ENCODE results near the gene TBRG4. TPM values are rescaled to one million over a fixed set of nuclear protein-coding genes. Genes with fewer than 3 reads are reported as not detected.
"Not testable (repeated sequence)": the region's sequence is repeated elsewhere in the genome, so short reads cannot be mapped to it uniquely, and the experiment has no call there.

Gene TBRG4
- total and polyA plus RNA-seq, 2 donors (not counting 3 experiments of a cell fraction or from before 2014, with no cell fraction given), result 43.7 to 56.7 TPM

- dilution Hi-C loops (cut with MboI; ENCODE audit: extremely low pct_ligation_motif_present, low sequenced_read_pairs) (no loop called here), intact Hi-C loops (cut with micrococcal nuclease) (loop anchor here (5.0 kb wide), 1 partner anchor 268 kb away; the partner anchor contains the start of gene H2AZ2)
- Histone ChIP-seq H3K4me2 (ENCODE audit: insufficient read depth, low read length) (no peak overlapping the region), H3K9me1 (replicated peaks; ENCODE audit: control insufficient read depth, extremely low read depth, insufficient read depth, low read length) (no peaks in the 10 kb centered on the region), H3K9ac (replicated peaks; ENCODE audit: extremely low read depth, insufficient read depth, low read length) (no peak overlapping the region), H3K27me3 (ENCODE audit: control insufficient read depth in 2 of 2, insufficient read depth in 2 of 2, low read length in 2 of 2) (peaks cover 19 to 29% of the 10 kb centered on the region in 2 experiments), H3K9me3 (replicated peaks; ENCODE audit: control insufficient read depth, insufficient read depth, low read length) (no peaks in the 10 kb centered on the region), H3K36me3 (ENCODE audit: control insufficient read depth in 2 of 2, extremely low read depth in 1 of 2, insufficient read depth in 2 of 2, low read length in 2 of 2) (no peaks in the 10 kb centered on the region), H3K4me3 (replicated peaks in 1 of 3; ENCODE audit: insufficient read depth in 1 of 3, low read depth in 1 of 3, low read length in 3 of 3) (no peak overlapping the region), H3K79me2 (ENCODE audit: control insufficient read depth, insufficient read depth, low read length) (peaks cover 12% of the 10 kb centered on the region), H3K27ac (ENCODE audit: insufficient read depth, low read depth, low read length) (no peak overlapping the region), H2AFZ (ENCODE audit: low read depth, low read length) (no peak overlapping the region), H4K20me1 (replicated peaks; ENCODE audit: control insufficient read depth, extremely low read depth, insufficient read depth, low read length) (no peaks in the 10 kb centered on the region), H3K4me1 (ENCODE audit: control insufficient read depth, extremely low read depth, insufficient read depth, low read length) (peaks cover 4% of the 10 kb centered on the region)
- BruUV-seq (replicated peaks), result no TSS peak
- ChIA-PET CTCF (interaction anchor here (1.2 to 1.7 kb wide), 3 partner anchors 11 to 141 kb away, joined by 3 to 13 read pairs (median 13); no protein-coding TSS in a partner anchor), POLR2A (no interaction called here)
- DNase-seq (ENCODE audit: low read depth, low spot score) (no peak), FAIRE-seq (no peak)
- no peak for TF ChIP-seq JUN (IDR thresholded peaks at IDR 0.05; ENCODE audit: borderline replicate concordance, insufficient read depth, insufficient read length, low read depth)
- TF ChIP-seq CTCF (IDR thresholded peaks at IDR 0.05; ENCODE audit: extremely low read depth in 1 of 2, insufficient read depth in 1 of 2, low read depth in 1 of 2, low read length in 2 of 2), result no peak
- TF ChIP-seq, protein P1, sequence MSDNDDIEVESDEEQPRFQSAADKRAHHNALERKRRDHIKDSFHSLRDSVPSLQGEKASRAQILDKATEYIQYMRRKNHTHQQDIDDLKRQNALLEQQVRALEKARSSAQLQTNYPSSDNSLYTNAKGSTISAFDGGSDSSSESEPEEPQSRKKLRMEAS (IDR thresholded peaks at IDR 0.05; ENCODE audit: insufficient read depth, insufficient read length), result no peak
- TF ChIP-seq POLR2AphosphoS5 (IDR thresholded peaks at IDR 0.05; ENCODE audit: insufficient read depth, low read depth, low read length), result no peak
- TF ChIP-seq EZH2 (IDR thresholded peaks at IDR 0.05; ENCODE audit: borderline replicate concordance, low read depth, low read length, severe bottlenecking), result no peak
- no peak for TF ChIP-seq MYC (IDR thresholded peaks at IDR 0.05; ENCODE audit: low read depth, low read length)
- TF ChIP-seq POLR2A (IDR thresholded peaks at IDR 0.05; ENCODE audit: low read depth, low read length), result no peak
- TF ChIP-seq GATA2 (IDR thresholded peaks at IDR 0.05; ENCODE audit: insufficient read depth, insufficient read length, low read depth, low read length), result no peak
- TF ChIP-seq FOS (IDR thresholded peaks at IDR 0.05; ENCODE audit: borderline replicate concordance, insufficient read depth, low read length), result no peak
Observed at GRCh38 chr7:45114926-45115325, 3.4 kb upstream of the TBRG4 start.

DNA sequence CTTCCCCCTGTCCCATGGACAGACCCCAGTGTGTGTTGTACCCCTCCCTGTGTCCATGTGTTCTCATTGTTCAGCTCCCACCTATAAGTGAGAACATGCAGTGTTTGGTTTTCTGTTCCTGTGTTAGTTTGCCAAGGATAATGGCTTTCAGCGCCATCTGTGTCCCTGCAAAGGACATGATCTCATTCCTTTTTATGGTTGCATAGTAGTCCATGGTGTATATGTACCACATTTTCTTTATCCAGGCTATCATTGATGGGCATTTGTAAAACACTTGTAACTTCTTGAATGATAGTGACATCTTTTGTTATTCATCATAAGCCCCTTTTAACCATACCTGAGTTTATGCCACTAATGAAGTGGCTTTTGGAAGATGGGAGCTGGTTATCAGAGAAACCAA is 2.8 kb upstream of the TBRG4 start:
- DNase-seq (ENCODE audit: low read depth, low spot score); H3K9me1 ChIP-seq (replicated peaks; ENCODE audit: control insufficient read depth, extremely low read depth, insufficient read depth, low read length); BruUV-seq (replicated peaks); H3K4me1 ChIP-seq (ENCODE audit: control insufficient read depth, extremely low read depth, insufficient read depth, low read length); POLR2A ChIA-PET; H3K4me3 ChIP-seq (replicated peaks in 1 of 3; ENCODE audit: insufficient read depth in 1 of 3, low read depth in 1 of 3, low read length in 3 of 3); H3K4me2 ChIP-seq (ENCODE audit: insufficient read depth, low read length); H3K9ac ChIP-seq (replicated peaks; ENCODE audit: extremely low read depth, insufficient read depth, low read length); FAIRE-seq; H3K9me3 ChIP-seq (replicated peaks; ENCODE audit: control insufficient read depth, insufficient read depth, low read length); dilution Hi-C loops (cut with MboI; ENCODE audit: extremely low pct_ligation_motif_present, low sequenced_read_pairs); H3K27ac ChIP-seq (ENCODE audit: insufficient read depth, low read depth, low read length); H4K20me1 ChIP-seq (replicated peaks; ENCODE audit: control insufficient read depth, extremely low read depth, insufficient read depth, low read length); H3K36me3 ChIP-seq (ENCODE audit: control insufficient read depth in 2 of 2, extremely low read depth in 1 of 2, insufficient read depth in 2 of 2, low read length in 2 of 2); H2AFZ ChIP-seq (ENCODE audit: low read depth, low read length): not testable (repeated sequence)
- CTCF ChIA-PET, result interaction anchor here (1.2 to 1.7 kb wide), 3 partner anchors 11 to 141 kb away, joined by 3 to 13 read pairs (median 13); no protein-coding TSS in a partner anchor
- Histone ChIP-seq H3K79me2 (ENCODE audit: control insufficient read depth, insufficient read depth, low read length) (peaks cover 15% of the 10 kb centered on the region), H3K27me3 (ENCODE audit: control insufficient read depth in 2 of 2, insufficient read depth in 2 of 2, low read length in 2 of 2) (peaks cover 19 to 29% of the 10 kb centered on the region in 2 experiments)
- intact Hi-C loops (cut with micrococcal nuclease), result loop anchor here (5.0 kb wide), 1 partner anchor 267 kb away; the partner anchor contains the start of gene H2AZ2
